Measurements from ENCODE around the gene RGS12.

The RGS12 gene

DNA sequence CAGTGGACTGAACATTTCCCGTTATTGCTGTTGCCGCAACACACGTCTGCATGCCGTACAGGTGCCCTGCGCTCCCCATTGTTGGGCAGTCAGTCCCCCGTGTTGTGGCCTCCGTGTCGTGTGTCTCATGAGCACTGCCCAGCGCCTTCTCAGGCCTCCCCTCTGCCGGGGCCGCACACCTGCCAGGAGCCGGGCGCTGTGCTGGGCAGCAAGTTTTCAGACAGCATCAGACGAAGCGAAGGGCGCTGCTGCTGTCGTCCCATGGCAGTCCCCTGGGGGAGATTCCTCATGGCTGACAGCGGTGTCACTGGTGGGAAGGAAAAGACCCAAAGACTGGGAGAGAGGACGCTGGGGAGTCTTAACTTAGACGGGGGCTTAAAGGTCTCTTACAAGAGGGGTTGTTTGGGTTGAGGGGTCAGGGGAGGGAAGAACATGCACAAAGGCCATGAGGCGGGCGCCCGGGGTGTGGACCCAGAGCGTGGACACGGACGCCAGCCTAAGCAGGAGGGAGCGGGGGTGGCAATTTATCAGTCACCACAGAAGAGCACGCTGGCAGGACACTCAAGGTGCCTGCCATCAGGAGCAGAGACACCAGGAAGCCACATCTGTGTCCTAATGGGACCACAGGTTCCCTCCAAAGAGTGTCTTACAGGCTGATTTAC is 47.3 kb downstream of the RGS12 start:
- no peak overlapping the region for H3K27ac ChIP-seq
- DNase-seq (ENCODE audit: low read depth, low spot score) = no peak

DNA sequence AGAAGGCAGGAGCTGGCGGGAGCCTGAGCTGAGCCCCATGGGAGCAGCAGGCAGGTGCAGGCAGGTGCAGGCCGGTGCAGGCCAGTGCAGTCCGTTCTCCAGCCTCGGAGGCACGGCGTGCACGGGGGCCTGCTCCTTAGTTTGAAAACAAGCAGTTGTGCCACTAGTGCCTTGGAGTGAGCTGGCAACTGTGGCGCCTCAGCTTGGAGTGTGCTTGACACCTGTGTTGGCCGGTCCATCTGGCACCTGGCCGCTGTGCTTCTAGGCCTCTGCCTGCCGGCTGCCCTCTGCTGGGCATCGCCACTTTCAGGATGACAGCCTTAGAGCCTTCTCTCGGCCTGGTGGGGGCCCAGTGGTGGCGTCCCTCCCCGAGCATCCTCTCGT is 47.9 kb downstream of the RGS12 start:
- no peak for DNase-seq (ENCODE audit: low read depth, low spot score)
- no peak overlapping the region for H3K27ac ChIP-seq

DNA sequence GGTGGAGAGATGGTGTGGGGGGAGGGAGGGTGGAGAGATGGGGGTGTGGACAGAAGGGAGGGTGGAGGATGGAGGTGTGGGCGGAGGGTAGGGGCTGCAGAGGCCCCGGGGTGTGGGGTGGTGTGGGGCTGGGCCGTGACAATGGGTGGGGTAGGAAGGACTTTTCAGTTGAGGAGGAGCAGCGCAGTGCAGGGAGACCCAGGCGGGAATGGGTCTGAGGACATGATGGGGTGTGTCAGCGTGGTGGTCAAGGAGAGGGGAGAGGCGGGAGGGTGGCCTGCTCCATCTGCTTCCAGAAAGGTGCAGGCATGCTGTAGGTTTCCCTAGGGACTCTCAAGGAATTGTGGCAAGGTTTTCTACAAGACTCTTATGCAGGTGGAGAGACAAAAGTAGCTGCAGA is 48.9 kb downstream of the RGS12 start:
- no peak overlapping the region for H3K27ac ChIP-seq
- DNase-seq (ENCODE audit: low read depth, low spot score) = no peak

DNA sequence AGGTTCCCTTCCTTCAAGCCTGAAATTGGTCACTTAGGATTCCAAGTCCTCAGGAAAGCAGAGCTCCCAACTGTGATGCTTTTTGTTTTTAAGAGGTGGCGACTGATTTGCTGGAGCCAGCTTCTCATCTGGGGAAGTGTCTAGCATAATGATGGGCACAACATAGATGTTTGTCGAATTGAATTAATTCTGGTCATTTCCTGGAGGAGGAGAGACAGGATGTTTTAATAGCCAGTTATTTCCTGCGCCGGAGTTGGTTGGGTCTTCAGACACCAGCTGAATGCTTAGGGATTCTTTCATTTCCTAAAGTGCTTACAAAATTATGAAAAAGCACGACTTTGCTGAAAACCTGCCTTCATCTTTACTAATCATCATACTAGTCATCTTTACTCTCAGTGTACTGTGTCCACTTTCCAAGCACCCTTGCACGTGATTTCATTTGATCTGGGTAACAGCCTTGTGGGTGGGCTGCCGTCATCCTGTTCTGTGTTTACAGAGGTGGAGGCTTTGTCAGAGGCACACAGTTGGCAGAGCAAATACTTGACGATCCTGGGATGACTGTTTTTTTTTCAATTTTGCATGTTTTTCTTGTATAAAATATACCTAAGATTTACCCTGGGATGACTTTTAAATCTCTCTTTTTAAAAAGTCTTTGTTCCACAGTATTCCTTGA is 49.5 kb downstream of the RGS12 start:
- no peak for DNase-seq (ENCODE audit: low read depth, low spot score)
- H3K27ac ChIP-seq = no peak overlapping the region
